Tibial nerve (tissue), 3 donors: ENCODE measurements around the gene ZNF813.
"Not testable (repeated sequence)": the region's sequence is repeated elsewhere in the genome, so short reads cannot be mapped to it uniquely, and the experiment has no call there.

ENCODE experiments used
- POLR2A ChIP-seq, 2 donors: fragments of 450-650 bp; IDR thresholded peaks; one replicate each; pipeline ENCODE4 v1.6.1; 2017; ENCODE audit warnings: antibody characterized with exemption in 2 of 2, mild to moderate bottlenecking in 2 of 2, moderate library complexity in 2 of 2
- TF ChIP-seq, protein P1 (sequence below), 5 experiments: fragments of 200-600 bp in 3 of 5; fragments of 450-650 bp in 2 of 5; sonication (generic) in 3 of 5; IDR thresholded peaks; one replicate each; pipeline ENCODE4 v1.5.1; 2016 to 2019; ENCODE audit warnings: antibody characterized with exemption in 5 of 5, mild to moderate bottlenecking in 3 of 5, moderate library complexity in 2 of 5

DNA sequence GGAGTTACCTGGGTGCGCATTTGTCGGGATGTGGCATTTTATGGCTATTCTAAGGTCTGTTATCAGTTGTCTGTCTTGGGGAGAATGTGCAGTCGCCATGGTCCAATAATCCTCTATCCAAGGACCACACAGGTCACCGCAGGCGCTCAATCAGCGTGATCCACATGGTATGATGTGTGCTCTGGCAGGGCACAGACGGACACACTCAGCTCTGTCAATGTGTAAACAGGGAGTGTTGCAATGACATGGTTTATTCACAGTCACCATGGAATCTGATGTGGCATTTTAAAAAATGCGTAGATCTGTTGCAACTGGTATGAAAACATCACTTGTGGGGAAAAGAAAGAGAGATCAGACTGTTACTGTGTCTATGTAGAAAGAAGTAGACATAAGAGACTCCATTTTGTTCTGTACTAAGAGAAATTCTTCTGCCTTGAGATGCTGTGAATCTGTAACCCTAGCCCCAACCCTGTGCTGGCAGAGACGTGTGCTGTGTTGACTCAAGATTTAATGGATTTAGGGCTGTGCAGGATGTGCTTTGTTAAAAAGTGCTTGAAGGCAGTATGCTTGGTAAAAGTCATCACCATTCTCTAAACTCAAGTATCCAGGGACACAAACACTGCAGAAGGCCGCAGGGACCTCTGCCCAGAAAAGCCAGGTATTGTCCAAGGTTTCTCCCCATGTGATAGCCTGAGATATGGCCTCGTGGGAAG lies 29.9 kb downstream of the ZNF813 start:
- TF ChIP-seq POLR2A (IDR thresholded peaks at IDR 0.05) = not testable (repeated sequence)
- TF ChIP-seq, protein P1, sequence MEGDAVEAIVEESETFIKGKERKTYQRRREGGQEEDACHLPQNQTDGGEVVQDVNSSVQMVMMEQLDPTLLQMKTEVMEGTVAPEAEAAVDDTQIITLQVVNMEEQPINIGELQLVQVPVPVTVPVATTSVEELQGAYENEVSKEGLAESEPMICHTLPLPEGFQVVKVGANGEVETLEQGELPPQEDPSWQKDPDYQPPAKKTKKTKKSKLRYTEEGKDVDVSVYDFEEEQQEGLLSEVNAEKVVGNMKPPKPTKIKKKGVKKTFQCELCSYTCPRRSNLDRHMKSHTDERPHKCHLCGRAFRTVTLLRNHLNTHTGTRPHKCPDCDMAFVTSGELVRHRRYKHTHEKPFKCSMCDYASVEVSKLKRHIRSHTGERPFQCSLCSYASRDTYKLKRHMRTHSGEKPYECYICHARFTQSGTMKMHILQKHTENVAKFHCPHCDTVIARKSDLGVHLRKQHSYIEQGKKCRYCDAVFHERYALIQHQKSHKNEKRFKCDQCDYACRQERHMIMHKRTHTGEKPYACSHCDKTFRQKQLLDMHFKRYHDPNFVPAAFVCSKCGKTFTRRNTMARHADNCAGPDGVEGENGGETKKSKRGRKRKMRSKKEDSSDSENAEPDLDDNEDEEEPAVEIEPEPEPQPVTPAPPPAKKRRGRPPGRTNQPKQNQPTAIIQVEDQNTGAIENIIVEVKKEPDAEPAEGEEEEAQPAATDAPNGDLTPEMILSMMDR (IDR thresholded peaks at IDR 0.05) = not testable (repeated sequence)
